ENCODE measurements around the gene ASTN1. TPM values are rescaled to one million over a fixed set of nuclear protein-coding genes. Genes with fewer than 3 reads are reported as not detected.

ASTN1 gene
- total RNA-seq, 3 donors from 2014 or later (not counting 1 experiment from before 2014, with no cell fraction given) = not detected

DNA sequence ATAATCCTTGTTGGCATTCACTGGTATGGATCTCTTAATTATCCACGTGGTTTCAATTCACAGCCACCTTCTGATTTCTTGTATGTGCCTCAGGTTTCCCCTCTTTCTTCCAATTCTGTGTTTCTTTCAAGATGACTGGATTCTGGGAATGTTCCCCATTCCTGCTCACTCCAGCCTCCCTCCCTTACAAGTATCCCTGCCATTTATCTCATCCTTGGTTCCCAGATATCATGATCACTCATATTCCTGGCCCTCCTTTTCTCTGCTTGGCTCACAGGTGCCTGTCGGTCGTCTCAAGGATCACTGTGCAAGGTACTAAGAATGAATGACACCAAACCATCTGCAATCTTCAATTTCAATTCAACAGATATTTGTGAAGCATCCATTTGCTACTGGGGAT lies 279.2 kb downstream of the ASTN1 start:
- H3K27ac ChIP-seq (ENCODE audit: low read length) = no peak overlapping the region
- no peak for ATAC-seq
- H3K9me3 ChIP-seq (ENCODE audit: control insufficient read depth, insufficient read depth, low read length) = no peaks in the 10 kb centered on the region
- peaks cover 0 to 5% of the 10 kb centered on the region in 2 donors for H3K27me3 Mint-ChIP-seq (ENCODE audit: low read depth in 2 of 2)
- no peaks in the 10 kb centered on the region for H3K4me1 ChIP-seq (ENCODE audit: control insufficient read depth, insufficient read depth, low read length)
- intact Hi-C loops (cut with micrococcal nuclease) = no loop called here
- 73% methylated on average over 3 of the region's 3 CpGs for WGBS (ENCODE audit: insufficient coverage)
- H3K36me3 ChIP-seq (ENCODE audit: control insufficient read depth, insufficient read depth, low read length) = no peaks in the 10 kb centered on the region
- H3K27ac Mint-ChIP-seq = no peak overlapping the region
- no peak overlapping the region for H3K4me3 Mint-ChIP-seq
- TF ChIP-seq, protein P1, sequence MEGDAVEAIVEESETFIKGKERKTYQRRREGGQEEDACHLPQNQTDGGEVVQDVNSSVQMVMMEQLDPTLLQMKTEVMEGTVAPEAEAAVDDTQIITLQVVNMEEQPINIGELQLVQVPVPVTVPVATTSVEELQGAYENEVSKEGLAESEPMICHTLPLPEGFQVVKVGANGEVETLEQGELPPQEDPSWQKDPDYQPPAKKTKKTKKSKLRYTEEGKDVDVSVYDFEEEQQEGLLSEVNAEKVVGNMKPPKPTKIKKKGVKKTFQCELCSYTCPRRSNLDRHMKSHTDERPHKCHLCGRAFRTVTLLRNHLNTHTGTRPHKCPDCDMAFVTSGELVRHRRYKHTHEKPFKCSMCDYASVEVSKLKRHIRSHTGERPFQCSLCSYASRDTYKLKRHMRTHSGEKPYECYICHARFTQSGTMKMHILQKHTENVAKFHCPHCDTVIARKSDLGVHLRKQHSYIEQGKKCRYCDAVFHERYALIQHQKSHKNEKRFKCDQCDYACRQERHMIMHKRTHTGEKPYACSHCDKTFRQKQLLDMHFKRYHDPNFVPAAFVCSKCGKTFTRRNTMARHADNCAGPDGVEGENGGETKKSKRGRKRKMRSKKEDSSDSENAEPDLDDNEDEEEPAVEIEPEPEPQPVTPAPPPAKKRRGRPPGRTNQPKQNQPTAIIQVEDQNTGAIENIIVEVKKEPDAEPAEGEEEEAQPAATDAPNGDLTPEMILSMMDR (IDR thresholded peaks at IDR 0.05) = no peak
- H3K4me1 Mint-ChIP-seq = no peaks in the 10 kb centered on the region
- H3K9me3 Mint-ChIP-seq = peaks cover 0 to 3% of the 10 kb centered on the region in 2 donors
- no peak for DNase-seq
- no peaks in the 10 kb centered on the region for H3K36me3 Mint-ChIP-seq
- no peak overlapping the region for H3K4me3 ChIP-seq (ENCODE audit: low read length)
- H3K27me3 ChIP-seq (ENCODE audit: control insufficient read depth, insufficient read depth, low read length) = no peaks in the 10 kb centered on the region

DNA sequence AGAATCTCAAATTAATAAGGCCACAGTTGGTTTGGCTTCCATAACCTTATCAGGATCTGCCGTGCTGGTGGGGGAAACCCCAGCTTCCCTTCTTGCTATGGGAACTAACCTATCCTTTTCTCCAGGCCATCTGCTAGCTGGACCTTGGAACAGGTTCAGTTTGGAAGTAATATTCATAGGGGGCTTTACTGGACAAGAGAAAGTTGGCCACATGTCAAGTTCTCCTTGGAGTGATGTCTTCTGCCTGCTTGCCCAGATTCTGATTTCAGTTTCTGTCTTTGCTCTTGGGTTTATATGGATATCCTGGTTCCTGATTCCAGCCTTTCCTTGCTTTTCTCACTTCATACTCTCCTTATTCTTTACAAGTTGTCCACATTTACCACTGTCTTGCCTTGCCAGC lies 279.6 kb downstream of the ASTN1 start:
- H3K4me1 ChIP-seq (ENCODE audit: control insufficient read depth, insufficient read depth, low read length) = no peaks in the 10 kb centered on the region
- TF ChIP-seq, protein P1 (IDR thresholded peaks at IDR 0.05) = no peak
- no peaks in the 10 kb centered on the region for H3K9me3 ChIP-seq (ENCODE audit: control insufficient read depth, insufficient read depth, low read length)
- Mint-ChIP-seq H3K27me3 (ENCODE audit: low read depth in 2 of 2) (peaks cover 0 to 3% of the 10 kb centered on the region in 2 donors), H3K9me3 (peaks cover 0 to 3% of the 10 kb centered on the region in 2 donors), H3K27ac (no peak overlapping the region), H3K4me1 (no peaks in the 10 kb centered on the region), H3K36me3 (no peaks in the 10 kb centered on the region), H3K4me3 (no peak overlapping the region)
- no peak overlapping the region for H3K27ac ChIP-seq (ENCODE audit: low read length)
- H3K27me3 ChIP-seq (ENCODE audit: control insufficient read depth, insufficient read depth, low read length) = no peaks in the 10 kb centered on the region
- no peak overlapping the region for H3K4me3 ChIP-seq (ENCODE audit: low read length)
- no peak for ATAC-seq
- no peaks in the 10 kb centered on the region for H3K36me3 ChIP-seq (ENCODE audit: control insufficient read depth, insufficient read depth, low read length)
- DNase-seq = no peak
- intact Hi-C loops (cut with micrococcal nuclease) = loop anchor here (5.0 kb wide), 1 partner anchor 1733 kb away; no protein-coding TSS in a partner anchor
- 86% methylated on average over 1 of the region's 1 CpG for WGBS (ENCODE audit: insufficient coverage)

- Histone ChIP-seq H3K27me3 (ENCODE audit: control insufficient read depth, insufficient read depth, low read length) (no peaks in the 10 kb centered on the region), H3K36me3 (ENCODE audit: control insufficient read depth, insufficient read depth, low read length) (no peaks in the 10 kb centered on the region), H3K4me3 (ENCODE audit: low read length) (no peak overlapping the region), H3K9me3 (ENCODE audit: control insufficient read depth, insufficient read depth, low read length) (no peaks in the 10 kb centered on the region), H3K4me1 (ENCODE audit: control insufficient read depth, insufficient read depth, low read length) (no peaks in the 10 kb centered on the region), H3K27ac (ENCODE audit: low read length) (no peak overlapping the region)
- Mint-ChIP-seq H3K4me3 (no peak overlapping the region), H3K9me3 (peaks cover 0 to 3% of the 10 kb centered on the region in 2 donors), H3K27ac (no peak overlapping the region), H3K4me1 (no peaks in the 10 kb centered on the region), H3K27me3 (ENCODE audit: low read depth in 2 of 2) (peaks cover 0 to 3% of the 10 kb centered on the region in 2 donors), H3K36me3 (no peaks in the 10 kb centered on the region)
- intact Hi-C loops (cut with micrococcal nuclease) = loop anchor here (5.0 kb wide), 1 partner anchor 1732 kb away; no protein-coding TSS in a partner anchor
- DNase-seq (no peak), ATAC-seq (no peak)
- TF ChIP-seq, protein P1 (IDR thresholded peaks at IDR 0.05) = no peak
- 63% methylated on average over 4 of the region's 4 CpGs for whole genome bisulfite sequencing (ENCODE audit: insufficient coverage)
Observed at GRCh38 chr1:176884286-176884685, 280.2 kb downstream of the ASTN1 start.

DNA sequence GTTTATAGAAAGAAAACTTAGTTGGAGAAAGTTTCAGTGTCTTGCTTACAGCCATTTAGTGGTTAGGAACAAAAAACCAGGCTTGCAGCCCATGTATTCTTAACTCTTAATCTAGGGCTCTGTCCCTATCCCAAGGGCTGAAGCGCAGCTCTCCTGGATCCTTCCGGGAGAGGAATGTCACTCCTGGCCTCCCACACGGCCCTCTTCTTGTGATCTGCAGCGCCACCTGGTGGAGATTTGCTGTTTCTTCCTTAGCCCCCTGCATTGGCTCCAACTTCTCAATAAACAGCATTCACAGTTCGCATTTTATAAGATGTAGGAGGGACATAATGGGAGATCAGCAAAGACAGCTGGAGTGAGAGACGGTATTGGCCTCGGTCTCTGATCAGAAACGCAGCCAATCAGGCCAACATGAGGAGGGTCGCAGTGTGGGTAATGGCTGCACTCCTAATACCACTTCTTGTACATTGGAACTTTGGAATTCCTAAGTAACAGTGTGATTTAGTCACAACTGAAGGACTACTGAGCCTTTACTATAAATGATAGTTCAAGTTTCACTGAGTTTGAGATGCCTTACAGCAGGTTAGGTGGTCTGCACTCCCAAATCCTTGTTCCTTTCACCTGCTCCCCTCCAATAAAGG lies 283.4 kb downstream of the ASTN1 start:
- no peaks in the 10 kb centered on the region for H3K27me3 ChIP-seq (ENCODE audit: control insufficient read depth, insufficient read depth, low read length)
- no peak for ATAC-seq
- Mint-ChIP-seq H3K4me1 (no peaks in the 10 kb centered on the region), H3K9me3 (no peaks in the 10 kb centered on the region), H3K27ac (no peak overlapping the region), H3K27me3 (ENCODE audit: low read depth in 2 of 2) (peaks cover 0 to 3% of the 10 kb centered on the region in 2 donors), H3K4me3 (no peak overlapping the region), H3K36me3 (no peaks in the 10 kb centered on the region)
- WGBS (ENCODE audit: insufficient coverage) = 26% methylated on average over 8 of the region's 9 CpGs
- no peak overlapping the region for H3K4me3 ChIP-seq (ENCODE audit: low read length)
- H3K9me3 ChIP-seq (ENCODE audit: control insufficient read depth, insufficient read depth, low read length) = no peaks in the 10 kb centered on the region
- TF ChIP-seq, protein P1 (IDR thresholded peaks at IDR 0.05) = peak; percentile 53
- peak; percentile 25 to 44 for DNase-seq
- intact Hi-C loops (cut with micrococcal nuclease) = loop anchor here (5.0 kb wide), 1 partner anchor 1729 kb away; no protein-coding TSS in a partner anchor
- no peak overlapping the region for H3K27ac ChIP-seq (ENCODE audit: low read length)
- no peaks in the 10 kb centered on the region for H3K36me3 ChIP-seq (ENCODE audit: control insufficient read depth, insufficient read depth, low read length)
- H3K4me1 ChIP-seq (ENCODE audit: control insufficient read depth, insufficient read depth, low read length) = no peaks in the 10 kb centered on the region

Data from natural killer cell (primary cell).